VCaP (cell line): Measurements from ENCODE around the gene ACER3.

ENCODE experiments used
- H3K27ac ChIP-seq: fragments of 450-650 bp; 2 replicates; pipeline ENCODE4 v1.5.1; 2017
- CTCF ChIP-seq: fragments of 450-650 bp; conservative IDR thresholded peaks from 2 replicates; pipeline ENCODE4 v1.5.1; 2017; ENCODE audit warnings: mild to moderate bottlenecking, moderate library complexity

Gene ACER3

GRCh38 chr11:76995081-76995576 is 134.4 kb downstream of the ACER3 start:
- H3K27ac ChIP-seq, result peak overlapping the region; percentile 85

GRCh38 chr11:76997512-76997911 is 136.8 kb downstream of the ACER3 start:
- TF ChIP-seq CTCF, result no peak
- H3K27ac ChIP-seq, result no peak overlapping the region

More at GRCh38 chr11:76995081-76995576, 134.4 kb downstream of the ACER3 start:
- TF ChIP-seq CTCF, result no peak

- no peak overlapping the region for H3K27ac ChIP-seq
- TF ChIP-seq CTCF, result no peak
Measured at GRCh38 chr11:76999597-76999996, 138.9 kb downstream of the ACER3 start.

GRCh38 chr11:77001613-77002012 is 140.9 kb downstream of the ACER3 start:
- H3K27ac ChIP-seq, result peak overlapping the region; percentile 54
- TF ChIP-seq CTCF, result no peak

- TF ChIP-seq CTCF, result no peak
- peak overlapping the region; percentile 54; the same call in 1 of the 2 replicates for H3K27ac ChIP-seq
Measured at GRCh38 chr11:77002776-77003175, 142.1 kb downstream of the ACER3 start.

- TF ChIP-seq CTCF, result no peak
- H3K27ac ChIP-seq, result no peak overlapping the region
Measured at GRCh38 chr11:77003963-77004362, 143.2 kb downstream of the ACER3 start.

GRCh38 chr11:77009533-77010160 is 148.9 kb downstream of the ACER3 start:
- no peak for TF ChIP-seq CTCF
- no peak overlapping the region for H3K27ac ChIP-seq
